SU-DHL-6 (cell line): ENCODE data around the gene DKKL1.

Source experiments
- H2AFZ ChIP-seq: fragments of 200-600 bp; sonication (generic); 2 replicates; pipeline ENCODE4 v1.6.1; 2014; ENCODE audit warnings: low read depth, mild to moderate bottlenecking, moderate library complexity, mixed read lengths, antibody characterized with exemption, low read length; ENCODE audit not compliant: severe bottlenecking
- H3F3A ChIP-seq: fragments of 200-600 bp; shearing (Covaris generic); 2 replicates; pipeline ENCODE4 v1.6.0; 2016; ENCODE audit warnings: antibody characterized with exemption, mild to moderate bottlenecking; ENCODE audit not compliant: insufficient read depth
- H3K27ac ChIP-seq: fragments of 200-600 bp; sonication (generic); 2 replicates; pipeline ENCODE4 v1.5.1; 2016; ENCODE audit warnings: low read depth, mild to moderate bottlenecking, low read length, moderate library complexity, mixed read lengths
- H3K27me3 ChIP-seq: fragments of 200-600 bp; sonication (generic), shearing (Covaris generic); 2 replicates; pipeline ENCODE4 v1.6.0; 2014; ENCODE audit warnings: mild to moderate bottlenecking, low read length
- H3K36me3 ChIP-seq: fragments of 200-600 bp; sonication (generic); 2 replicates; pipeline ENCODE4 v1.6.1; 2014; ENCODE audit warnings: mild to moderate bottlenecking, low read length, mixed read lengths
- H3K4me2 ChIP-seq: fragments of 300-600, 200-600 bp; shearing (Covaris generic), sonication (generic); 2 replicates; pipeline ENCODE4 v1.6.0; 2014; ENCODE audit warnings: low read length, low read depth, mild to moderate bottlenecking; ENCODE audit not compliant: poor library complexity, severe bottlenecking
- H3K4me3 ChIP-seq: fragments of 200-600 bp; sonication (generic); 2 replicates; pipeline ENCODE4 v1.5.1; 2014; ENCODE audit warnings: antibody characterized with exemption, low read length, mild to moderate bottlenecking, mixed read lengths; ENCODE audit not compliant: insufficient read depth, poor library complexity, severe bottlenecking
- H3K79me2 ChIP-seq: fragments of 200-600 bp; sonication (generic); 2 replicates; pipeline ENCODE4 v1.6.1; 2014; ENCODE audit warnings: mild to moderate bottlenecking, low read length, moderate library complexity; ENCODE audit not compliant: insufficient read depth
- H3K9ac ChIP-seq: fragments of 200-600 bp; sonication (generic); 2 replicates; pipeline ENCODE4 v1.7.0; 2014; ENCODE audit warnings: mild to moderate bottlenecking, low read length
- H3K9me2 ChIP-seq: fragments of 200-600 bp; sonication (generic); replicated peaks from 2 replicates; pipeline ENCODE4 v1.6.1; 2014; ENCODE audit warnings: low read length; ENCODE audit not compliant: insufficient read depth
- H3K9me3 ChIP-seq: fragments of 200-600 bp; sonication (generic); 2 replicates; pipeline ENCODE4 v1.6.1; 2014; ENCODE audit warnings: low read length, mixed read lengths; ENCODE audit not compliant: insufficient read depth
- H4K20me1 ChIP-seq: fragments of 200-600 bp; sonication (generic); 2 replicates; pipeline ENCODE4 v1.6.1; 2014; ENCODE audit warnings: low read depth, mild to moderate bottlenecking, antibody characterized with exemption, low read length, moderate library complexity, mixed read lengths
- CTCF ChIP-seq: fragments of 200-600 bp; sonication (generic); IDR thresholded peaks from one replicate; pipeline ENCODE4 v1.5.1; 2017; ENCODE audit warnings: antibody characterized with exemption, mild to moderate bottlenecking, low read length, moderate library complexity; ENCODE audit not compliant: insufficient read depth, poor library complexity, severe bottlenecking
- EZH2phosphoT487 ChIP-seq: fragments of 200-600 bp; sonication (generic), shearing (Covaris generic); conservative IDR thresholded peaks from 2 replicates; pipeline ENCODE4 v1.6.1; 2018; ENCODE audit warnings: mild to moderate bottlenecking, antibody characterized with exemption, low read length, moderate library complexity, mixed read lengths

DKKL1 gene

GRCh38 chr19:49347835-49348234 lies 15.8 kb upstream of the DKKL1 start:
- H3K9me2 ChIP-seq: no peaks in the 10 kb centered on the region
- no peaks in the 10 kb centered on the region; the same call in 1 of the 2 replicates for H3F3A ChIP-seq
- H3K9ac ChIP-seq: no peak overlapping the region
- no peak overlapping the region for H3K27ac ChIP-seq
- H4K20me1 ChIP-seq: no peaks in the 10 kb centered on the region
- TF ChIP-seq EZH2phosphoT487: no peak
- TF ChIP-seq CTCF: no peak
- H3K9me3 ChIP-seq: no peaks in the 10 kb centered on the region
- H3K79me2 ChIP-seq: no peaks in the 10 kb centered on the region
- H3K4me3 ChIP-seq: no peak overlapping the region
- peak overlapping the region; percentile 15 for H2AFZ ChIP-seq
- H3K27me3 ChIP-seq: no peaks in the 10 kb centered on the region
- no peak overlapping the region for H3K4me2 ChIP-seq
- H3K36me3 ChIP-seq: no peaks in the 10 kb centered on the region

- Histone ChIP-seq H3F3A (no peaks in the 10 kb centered on the region), H3K79me2 (no peaks in the 10 kb centered on the region), H3K27ac (no peak overlapping the region), H4K20me1 (no peaks in the 10 kb centered on the region), H3K9ac (no peak overlapping the region), H3K4me3 (no peak overlapping the region), H3K36me3 (no peaks in the 10 kb centered on the region), H3K27me3 (no peaks in the 10 kb centered on the region), H3K9me2 (no peaks in the 10 kb centered on the region), H3K9me3 (no peaks in the 10 kb centered on the region), H3K4me2 (no peak overlapping the region), H2AFZ (peak overlapping the region; percentile 15)
- no peak for TF ChIP-seq EZH2phosphoT487
- no peak for TF ChIP-seq CTCF
Observed at GRCh38 chr19:49348305-49349189, 15.1 kb upstream of the DKKL1 start.

- Histone ChIP-seq H3K9me2 (no peaks in the 10 kb centered on the region), H4K20me1 (no peaks in the 10 kb centered on the region), H3K27me3 (no peaks in the 10 kb centered on the region), H3K27ac (no peak overlapping the region), H3K9ac (no peak overlapping the region), H3F3A (no peaks in the 10 kb centered on the region), H3K36me3 (no peaks in the 10 kb centered on the region), H3K4me3 (no peak overlapping the region), H3K79me2 (no peaks in the 10 kb centered on the region), H3K4me2 (no peak overlapping the region), H2AFZ (no peak overlapping the region), H3K9me3 (no peaks in the 10 kb centered on the region)
- TF ChIP-seq EZH2phosphoT487: no peak
- TF ChIP-seq CTCF: no peak
Observed at GRCh38 chr19:49349567-49349966, 14.1 kb upstream of the DKKL1 start.
